Caco-2 (cell line): Measurements from ENCODE around the gene BAIAP3. TPM values are rescaled to one million over a fixed set of nuclear protein-coding genes. Genes with fewer than 3 reads are reported as not detected.

ENCODE experiments used
- BruUV-seq: library from RNA; stranded (reverse); fragments of 400-500 nt; replicated peaks from 2 replicates; lab custom pipeline; 2021; lab: Mats Ljungman, UMichigan
- CTCF ChIA-PET: fragments of 300-600 bp; sonication (Branson Sonifier 250); formaldehyde crosslinking; loops from one replicate; lab custom pipeline; 2022; ENCODE audit warnings: antibody characterized with exemption; lab: Charles Lee
- POLR2A ChIA-PET: fragments of 300-600 bp; sonication (Branson Sonifier 250); formaldehyde crosslinking; loops from one replicate; lab custom pipeline; 2022; ENCODE audit warnings: antibody characterized with exemption; lab: Charles Lee
- DNase-seq, 2 experiments: peaks; one replicate each; pipeline versions ENCODE4 v3.0.0 to v3.0.0-alpha.2; 2020 to 2022
- H3K27me3 ChIP-seq: replicated peaks from 2 replicates; pipeline ENCODE4 v1.6.0; 2011; ENCODE audit warnings: low read length; ENCODE audit not compliant: control insufficient read depth, insufficient read depth
- H3K36me3 ChIP-seq: 2 replicates; pipeline ENCODE4 v1.5.1; 2011; ENCODE audit warnings: low read length; ENCODE audit not compliant: control insufficient read depth, insufficient read depth
- H3K4me1 ChIP-seq: fragments of 250-450 bp; sonication (Bioruptor Pico); 2 replicates; pipeline ENCODE4 v1.5.1; 2020; ENCODE audit warnings: mild to moderate bottlenecking
- H3K4me3 ChIP-seq: 2 replicates; pipeline ENCODE4 v1.5.1; 2011; ENCODE audit warnings: low read depth, mild to moderate bottlenecking, control low read depth, low read length
- H3K9me3 ChIP-seq: fragments of 250-450 bp; sonication (Bioruptor Pico); 2 replicates; pipeline ENCODE4 v1.5.1; 2020; ENCODE audit warnings: mild to moderate bottlenecking, moderate library complexity
- H3K27ac Mint-ChIP-seq: one replicate; pipeline ENCODE4 v1.8.0; 2022; ENCODE audit warnings: mixed read lengths; ENCODE audit not compliant: unreplicated experiment
- H3K27me3 Mint-ChIP-seq: one replicate; pipeline ENCODE4 v1.8.0; 2022; ENCODE audit warnings: mixed read lengths; ENCODE audit not compliant: insufficient read depth, unreplicated experiment
- H3K36me3 Mint-ChIP-seq: one replicate; pipeline ENCODE4 v1.8.0; 2022; ENCODE audit warnings: mild to moderate bottlenecking, mixed read lengths; ENCODE audit not compliant: insufficient read depth, unreplicated experiment
- H3K4me1 Mint-ChIP-seq: one replicate; pipeline ENCODE4 v1.8.0; 2022; ENCODE audit warnings: low read depth, mixed read lengths; ENCODE audit not compliant: unreplicated experiment
- H3K4me3 Mint-ChIP-seq: one replicate; pipeline ENCODE4 v1.8.0; 2022; ENCODE audit warnings: mild to moderate bottlenecking, moderate library complexity, mixed read lengths; ENCODE audit not compliant: unreplicated experiment
- H3K9me3 Mint-ChIP-seq: one replicate; pipeline ENCODE4 v1.8.0; 2022; ENCODE audit warnings: mixed read lengths; ENCODE audit not compliant: unreplicated experiment
- intact Hi-C: fragments of 100-400 bp; cut with micrococcal nuclease; formaldehyde crosslinking; loops from one replicate; pipeline ENCODE4 v1.10.0; 2022; ENCODE audit not compliant: unreplicated experiment
- total RNA-seq: library from RNA; stranded (reverse); gene quantifications from 2 replicates; pipeline ENCODE4 v1.2.3, GENCODE V29; 2022
- TF ChIP-seq, protein P1 (sequence below), 2 experiments: fragments of 200-600 bp in 1 of 2; IDR thresholded peaks; 1 replicate in 1 of 2; 2 replicates in 1 of 2; pipeline versions ENCODE4 v1.5.1 to v1.8.0; 2011 to 2022; ENCODE audit warnings: antibody characterized with exemption in 1 of 2, control low read depth in 1 of 2, inconsistent platforms in 1 of 2, low read depth in 1 of 2, low read length in 1 of 2, mild to moderate bottlenecking in 1 of 2, moderate library complexity in 1 of 2; ENCODE audit not compliant: insufficient read depth in 1 of 2, severe bottlenecking in 1 of 2, unreplicated experiment in 1 of 2

The BAIAP3 gene
- total RNA-seq, 1 experiment from 2014 or later, result 5.0 TPM

DNA sequence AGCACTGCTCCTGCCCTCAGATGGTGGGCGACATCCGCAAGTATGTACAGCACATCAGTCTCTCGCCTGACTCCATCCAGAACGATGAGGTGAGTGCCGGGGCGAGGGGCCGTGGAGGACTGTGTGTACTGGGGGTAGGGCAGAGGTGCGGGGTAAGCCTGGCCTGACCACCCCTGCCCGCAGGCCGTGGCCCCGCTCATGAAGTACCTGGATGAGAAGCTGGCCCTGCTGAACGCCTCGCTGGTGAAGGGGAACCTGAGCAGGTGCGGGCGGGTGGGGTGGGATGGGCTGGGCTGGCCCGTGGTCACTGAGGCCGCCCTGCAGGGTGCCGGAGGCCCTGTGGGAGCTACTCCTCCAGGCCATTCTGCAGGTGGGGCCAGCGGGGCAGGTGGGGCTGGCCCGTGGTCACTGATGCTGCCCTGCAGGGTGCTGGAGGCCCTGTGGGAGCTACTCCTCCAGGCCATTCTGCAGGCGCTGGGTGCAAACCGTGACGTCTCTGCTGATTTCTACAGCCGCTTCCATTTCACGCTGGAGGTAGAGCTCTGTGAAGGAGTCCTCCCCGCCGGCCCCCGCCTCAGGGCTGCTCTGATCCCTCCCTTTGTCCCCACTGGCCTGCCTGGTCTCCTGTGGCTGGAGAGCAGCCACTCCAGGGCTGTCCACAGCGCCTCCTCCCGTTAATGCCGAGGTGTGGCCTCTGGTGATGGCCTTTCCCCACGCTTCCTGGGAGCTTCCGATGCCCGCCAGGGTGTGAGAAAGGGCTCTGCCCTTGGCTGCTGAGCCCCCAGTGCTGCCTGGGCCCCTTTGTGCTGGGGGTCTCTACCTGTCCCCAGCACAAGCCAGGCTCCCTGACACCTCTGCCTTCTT is 13.2 kb downstream of the BAIAP3 start:
- Mint-ChIP-seq H3K36me3 (peaks cover 8% of the 10 kb centered on the region), H3K4me1 (peaks cover 8% of the 10 kb centered on the region), H3K27ac (no peak overlapping the region), H3K27me3 (no peaks in the 10 kb centered on the region), H3K9me3 (no peaks in the 10 kb centered on the region), H3K4me3 (no peak overlapping the region)
- H3K9me3 ChIP-seq, result no peaks in the 10 kb centered on the region
- no peak for DNase-seq
- TF ChIP-seq, protein P1, sequence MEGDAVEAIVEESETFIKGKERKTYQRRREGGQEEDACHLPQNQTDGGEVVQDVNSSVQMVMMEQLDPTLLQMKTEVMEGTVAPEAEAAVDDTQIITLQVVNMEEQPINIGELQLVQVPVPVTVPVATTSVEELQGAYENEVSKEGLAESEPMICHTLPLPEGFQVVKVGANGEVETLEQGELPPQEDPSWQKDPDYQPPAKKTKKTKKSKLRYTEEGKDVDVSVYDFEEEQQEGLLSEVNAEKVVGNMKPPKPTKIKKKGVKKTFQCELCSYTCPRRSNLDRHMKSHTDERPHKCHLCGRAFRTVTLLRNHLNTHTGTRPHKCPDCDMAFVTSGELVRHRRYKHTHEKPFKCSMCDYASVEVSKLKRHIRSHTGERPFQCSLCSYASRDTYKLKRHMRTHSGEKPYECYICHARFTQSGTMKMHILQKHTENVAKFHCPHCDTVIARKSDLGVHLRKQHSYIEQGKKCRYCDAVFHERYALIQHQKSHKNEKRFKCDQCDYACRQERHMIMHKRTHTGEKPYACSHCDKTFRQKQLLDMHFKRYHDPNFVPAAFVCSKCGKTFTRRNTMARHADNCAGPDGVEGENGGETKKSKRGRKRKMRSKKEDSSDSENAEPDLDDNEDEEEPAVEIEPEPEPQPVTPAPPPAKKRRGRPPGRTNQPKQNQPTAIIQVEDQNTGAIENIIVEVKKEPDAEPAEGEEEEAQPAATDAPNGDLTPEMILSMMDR (IDR thresholded peaks at IDR 0.05; ENCODE audit: insufficient read depth in 1 of 2, low read depth in 1 of 2, low read length in 1 of 2, severe bottlenecking in 1 of 2, unreplicated experiment in 1 of 2), result no peak
- no TSS peak for BruUV-seq
- POLR2A ChIA-PET, result interaction anchor here (0.6 kb wide), 1 partner anchor 225 kb away, joined by 4 read pairs; no protein-coding TSS in a partner anchor
- no peaks in the 10 kb centered on the region for H3K27me3 ChIP-seq
- 0 out of 2 replicates have a peak, but pooled peaks cover 6% of the 10 kb centered on the region for H3K4me1 ChIP-seq
- H3K36me3 ChIP-seq, result no peaks in the 10 kb centered on the region; the same call in none of the 2 replicates
- intact Hi-C loops, result no loop called here
- CTCF ChIA-PET, result interaction anchor here (0.6 to 0.7 kb wide), 2 partner anchors 8 to 293 kb away, joined by 3 to 6 read pairs; no protein-coding TSS in a partner anchor
- no peak overlapping the region for H3K4me3 ChIP-seq

GRCh38 chr16:1347286-1347855 is 13.9 kb downstream of the BAIAP3 start:
- Mint-ChIP-seq H3K4me3 (no peak overlapping the region), H3K27ac (no peak overlapping the region), H3K9me3 (no peaks in the 10 kb centered on the region), H3K4me1 (peaks cover 8% of the 10 kb centered on the region), H3K36me3 (peaks cover 14% of the 10 kb centered on the region), H3K27me3 (no peaks in the 10 kb centered on the region)
- H3K36me3 ChIP-seq, result no peaks in the 10 kb centered on the region; the same call in none of the 2 replicates
- CTCF ChIA-PET, result interaction anchor here (0.7 kb wide), 1 partner anchor 9 kb away, joined by 3 read pairs; no protein-coding TSS in a partner anchor
- DNase-seq, result no peak
- no peak overlapping the region for H3K4me3 ChIP-seq
- BruUV-seq, result no TSS peak
- no peaks in the 10 kb centered on the region for H3K27me3 ChIP-seq
- POLR2A ChIA-PET, result interaction anchor here (0.6 kb wide), 1 partner anchor 224 kb away, joined by 4 read pairs; no protein-coding TSS in a partner anchor
- intact Hi-C loops, result no loop called here
- H3K9me3 ChIP-seq, result no peaks in the 10 kb centered on the region
- H3K4me1 ChIP-seq, result 0 out of 2 replicates have a peak, but pooled peaks cover 6% of the 10 kb centered on the region
- TF ChIP-seq, protein P1 (IDR thresholded peaks at IDR 0.05; ENCODE audit: insufficient read depth in 1 of 2, low read depth in 1 of 2, low read length in 1 of 2, severe bottlenecking in 1 of 2, unreplicated experiment in 1 of 2), result no peak

GRCh38 chr16:1347962-1348361 is 14.5 kb downstream of the BAIAP3 start:
- H3K36me3 ChIP-seq, result no peaks in the 10 kb centered on the region; the same call in none of the 2 replicates
- H3K27ac Mint-ChIP-seq, result no peak overlapping the region
- POLR2A ChIA-PET, result no interaction called here
- H3K9me3 Mint-ChIP-seq, result no peaks in the 10 kb centered on the region
- H3K4me3 ChIP-seq, result no peak overlapping the region
- H3K9me3 ChIP-seq, result no peaks in the 10 kb centered on the region
- peaks cover 18% of the 10 kb centered on the region for H3K36me3 Mint-ChIP-seq
- H3K27me3 Mint-ChIP-seq, result no peaks in the 10 kb centered on the region
- intact Hi-C loops, result no loop called here
- H3K4me1 ChIP-seq, result 0 out of 2 replicates have a peak, but pooled peaks cover 6% of the 10 kb centered on the region
- H3K4me1 Mint-ChIP-seq, result peaks cover 9% of the 10 kb centered on the region
- DNase-seq, result no peak
- H3K27me3 ChIP-seq, result no peaks in the 10 kb centered on the region
- CTCF ChIA-PET, result no interaction called here
- no TSS peak for BruUV-seq
- TF ChIP-seq, protein P1 (IDR thresholded peaks at IDR 0.05; ENCODE audit: insufficient read depth in 1 of 2, low read depth in 1 of 2, low read length in 1 of 2, severe bottlenecking in 1 of 2, unreplicated experiment in 1 of 2), result no peak
- H3K4me3 Mint-ChIP-seq, result no peak overlapping the region
